MM.1S (cell line): ENCODE results near the gene SARS1.
A peak's percentile ranks its signal among the peaks of the same experiment; 100 is the strongest.

ENCODE experiments used
- DNase-seq: peaks from one replicate; pipeline ENCODE4 v3.0.0-alpha.2; 2015
- H2AFZ ChIP-seq: fragments of 300-600 bp; sonication (generic); 2 replicates; pipeline ENCODE4 v1.6.0; 2016; ENCODE audit warnings: antibody characterized with exemption, low read length
- H3F3A ChIP-seq: fragments of 300-600 bp; sonication (generic); 2 replicates; pipeline ENCODE4 v1.6.1; 2016; ENCODE audit warnings: mild to moderate bottlenecking, antibody characterized with exemption, low read length, moderate library complexity, mixed read lengths; ENCODE audit not compliant: insufficient read depth
- H3K27ac ChIP-seq: fragments of 300-600 bp; sonication (generic); 2 replicates; pipeline ENCODE4 v1.5.1; 2016; ENCODE audit warnings: mild to moderate bottlenecking, low read length
- H3K27me3 ChIP-seq: fragments of 300-600 bp; sonication (generic); replicated peaks from 2 replicates; pipeline ENCODE4 v1.6.0; 2016; ENCODE audit warnings: low read length; ENCODE audit not compliant: insufficient read depth
- H3K36me3 ChIP-seq: fragments of 300-600 bp; sonication (generic); replicated peaks from 2 replicates; pipeline ENCODE4 v1.6.1; 2016; ENCODE audit warnings: mild to moderate bottlenecking, low read length, mixed read lengths; ENCODE audit not compliant: insufficient read depth
- H3K4me1 ChIP-seq: fragments of 300-600 bp; sonication (generic); 2 replicates; pipeline ENCODE4 v1.6.1; 2016; ENCODE audit warnings: low read length, mixed read lengths
- H3K4me2 ChIP-seq: fragments of 300-600 bp; sonication (generic); 2 replicates; pipeline ENCODE4 v1.6.0; 2016; ENCODE audit warnings: low read depth, low read length
- H3K4me3 ChIP-seq: fragments of 300-600 bp; sonication (generic); 2 replicates; pipeline ENCODE4 v1.5.1; 2016; ENCODE audit warnings: low read length, mixed read lengths
- H3K79me2 ChIP-seq: fragments of 300-600 bp; sonication (generic); 2 replicates; pipeline ENCODE4 v1.6.1; 2016; ENCODE audit warnings: mixed run types, low read length, mixed read lengths
- H3K9ac ChIP-seq: fragments of 300-600 bp; sonication (generic); 2 replicates; pipeline ENCODE4 v1.6.1; 2016; ENCODE audit warnings: low read length, mixed read lengths
- H3K9me2 ChIP-seq: fragments of 300-600 bp; sonication (generic); replicated peaks from 2 replicates; pipeline ENCODE4 v1.6.1; 2016; ENCODE audit warnings: mild to moderate bottlenecking, low read length, mixed read lengths; ENCODE audit not compliant: insufficient read depth
- H3K9me3 ChIP-seq: fragments of 300-600 bp; sonication (generic); replicated peaks from 2 replicates; pipeline ENCODE4 v1.6.1; 2016; ENCODE audit warnings: mild to moderate bottlenecking, low read length, mixed read lengths; ENCODE audit not compliant: insufficient read depth
- H4K20me1 ChIP-seq: fragments of 300-600 bp; sonication (generic); 2 replicates; pipeline ENCODE4 v1.6.1; 2016; ENCODE audit warnings: mild to moderate bottlenecking, low read length, moderate library complexity, mixed read lengths; ENCODE audit not compliant: insufficient read depth
- EZH2 ChIP-seq: fragments of 300-600 bp; sonication (generic); optimal IDR thresholded peaks from 2 replicates; pipeline ENCODE3; 2017; ENCODE audit warnings: low read depth, mild to moderate bottlenecking, antibody characterized with exemption, low read length, mixed read lengths
- EZH2phosphoT487 ChIP-seq: fragments of 300-600 bp; sonication (generic); IDR thresholded peaks from 2 replicates; pipeline ENCODE4 v1.6.1; 2018; ENCODE audit warnings: antibody characterized with exemption, low read length
- TF ChIP-seq, protein P1 (sequence below): fragments of 300-600 bp; sonication (generic); IDR thresholded peaks from 2 replicates; pipeline ENCODE4 v1.5.1; 2016; ENCODE audit warnings: antibody characterized with exemption, low read length, mixed read lengths

SARS1 gene

DNA sequence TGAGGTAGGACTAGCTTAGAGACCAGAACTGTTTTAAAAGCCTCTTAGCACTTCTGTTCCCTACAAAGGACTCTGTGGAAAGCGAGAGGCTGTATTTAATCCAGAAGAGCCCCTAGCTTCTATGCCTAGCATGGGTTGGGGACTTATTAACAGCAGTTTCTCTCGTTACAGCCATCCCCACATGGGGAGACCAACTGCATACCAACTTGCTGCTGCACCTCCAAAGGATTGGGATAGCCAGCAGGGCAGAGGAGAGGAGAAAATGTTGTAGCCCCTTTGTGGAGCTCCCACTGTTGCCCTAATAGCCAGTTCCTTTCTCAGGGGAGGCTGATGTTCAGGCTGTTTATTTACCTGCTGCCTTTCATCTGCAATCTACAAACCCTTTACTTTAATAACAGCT lies 24.7 kb downstream of the SARS1 start:
- Histone ChIP-seq H3K4me1 (no peaks in the 10 kb centered on the region), H3K9me3 (no peaks in the 10 kb centered on the region), H3K9me2 (no peaks in the 10 kb centered on the region), H3K36me3 (no peaks in the 10 kb centered on the region), H3K27ac (no peak overlapping the region), H4K20me1 (no peaks in the 10 kb centered on the region), H3K4me3 (no peak overlapping the region), H3K4me2 (no peak overlapping the region), H3K27me3 (no peaks in the 10 kb centered on the region), H2AFZ (no peak overlapping the region), H3K79me2 (no peaks in the 10 kb centered on the region), H3F3A (no peaks in the 10 kb centered on the region), H3K9ac (no peak overlapping the region)
- TF ChIP-seq, protein P1, sequence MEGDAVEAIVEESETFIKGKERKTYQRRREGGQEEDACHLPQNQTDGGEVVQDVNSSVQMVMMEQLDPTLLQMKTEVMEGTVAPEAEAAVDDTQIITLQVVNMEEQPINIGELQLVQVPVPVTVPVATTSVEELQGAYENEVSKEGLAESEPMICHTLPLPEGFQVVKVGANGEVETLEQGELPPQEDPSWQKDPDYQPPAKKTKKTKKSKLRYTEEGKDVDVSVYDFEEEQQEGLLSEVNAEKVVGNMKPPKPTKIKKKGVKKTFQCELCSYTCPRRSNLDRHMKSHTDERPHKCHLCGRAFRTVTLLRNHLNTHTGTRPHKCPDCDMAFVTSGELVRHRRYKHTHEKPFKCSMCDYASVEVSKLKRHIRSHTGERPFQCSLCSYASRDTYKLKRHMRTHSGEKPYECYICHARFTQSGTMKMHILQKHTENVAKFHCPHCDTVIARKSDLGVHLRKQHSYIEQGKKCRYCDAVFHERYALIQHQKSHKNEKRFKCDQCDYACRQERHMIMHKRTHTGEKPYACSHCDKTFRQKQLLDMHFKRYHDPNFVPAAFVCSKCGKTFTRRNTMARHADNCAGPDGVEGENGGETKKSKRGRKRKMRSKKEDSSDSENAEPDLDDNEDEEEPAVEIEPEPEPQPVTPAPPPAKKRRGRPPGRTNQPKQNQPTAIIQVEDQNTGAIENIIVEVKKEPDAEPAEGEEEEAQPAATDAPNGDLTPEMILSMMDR = no peak
- DNase-seq = no peak

DNA sequence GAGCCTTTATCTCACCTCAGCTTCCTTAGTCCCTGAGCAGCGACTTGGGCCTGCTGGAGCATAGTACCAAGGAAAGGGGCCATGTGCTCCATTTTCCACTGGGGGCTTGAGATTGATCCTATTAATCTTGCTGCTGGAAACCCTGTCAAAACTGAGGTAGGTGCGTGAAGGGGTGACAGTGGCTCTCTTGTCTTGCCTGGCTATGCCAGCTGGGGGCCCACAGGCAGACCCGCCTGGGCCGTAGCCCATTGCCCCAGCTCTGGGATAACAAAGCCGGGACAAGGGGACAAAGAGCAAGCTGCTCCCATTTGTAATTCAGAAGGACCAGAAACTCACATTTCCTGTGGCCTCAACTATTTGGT lies 25.3 kb downstream of the SARS1 start:
- Histone ChIP-seq H3K27me3 (no peaks in the 10 kb centered on the region), H3K36me3 (no peaks in the 10 kb centered on the region), H3K79me2 (no peaks in the 10 kb centered on the region), H3K9ac (no peak overlapping the region), H3K9me2 (no peaks in the 10 kb centered on the region), H3K4me3 (no peak overlapping the region), H4K20me1 (no peaks in the 10 kb centered on the region), H3K4me2 (no peak overlapping the region), H3K4me1 (no peaks in the 10 kb centered on the region), H3K9me3 (no peaks in the 10 kb centered on the region), H2AFZ (no peak overlapping the region), H3F3A (no peaks in the 10 kb centered on the region), H3K27ac (no peak overlapping the region)
- TF ChIP-seq, protein P1 = no peak
- TF ChIP-seq EZH2phosphoT487 = no peak
- no peak for TF ChIP-seq EZH2
- no peak for DNase-seq

DNA sequence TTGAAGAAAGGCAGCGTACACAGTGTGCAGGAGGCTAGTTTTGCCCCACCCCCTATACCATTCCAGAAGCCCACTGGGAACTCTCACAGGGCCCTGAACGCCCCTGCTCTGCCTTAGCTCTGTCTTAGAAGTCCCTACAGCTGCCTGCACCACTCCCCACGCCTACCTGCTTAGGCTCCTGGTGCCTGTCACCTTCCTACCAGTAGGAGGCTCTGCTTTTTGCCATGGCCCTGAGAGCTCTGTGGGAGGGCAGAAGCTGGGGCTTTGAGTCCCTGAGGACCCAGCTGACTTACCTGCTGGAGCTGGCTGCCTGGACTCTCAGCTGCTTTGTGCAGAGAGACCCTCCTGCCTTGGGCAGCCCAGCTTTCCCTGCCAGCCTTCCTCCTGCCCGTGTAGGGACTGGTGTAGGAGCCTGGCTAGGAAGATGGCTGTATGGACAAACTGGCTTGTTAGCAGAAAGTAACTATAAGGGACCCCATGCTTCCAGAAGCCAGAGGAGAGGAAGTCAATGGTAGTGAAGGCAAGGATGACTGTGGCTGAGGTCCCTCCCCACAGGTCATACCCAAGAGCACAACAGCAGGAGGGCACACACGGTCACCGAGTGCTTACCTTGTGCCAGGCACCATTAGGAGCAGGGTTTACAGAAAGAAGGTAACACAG lies 25.8 kb downstream of the SARS1 start:
- DNase-seq = peak; percentile 6
- H3K79me2 ChIP-seq = no peaks in the 10 kb centered on the region
- H3K27ac ChIP-seq = no peak overlapping the region
- no peaks in the 10 kb centered on the region for H3K4me1 ChIP-seq
- H3K9me3 ChIP-seq = no peaks in the 10 kb centered on the region
- TF ChIP-seq EZH2phosphoT487 (no peak), EZH2 (no peak)
- TF ChIP-seq, protein P1 = peak; percentile 29
- H3K4me3 ChIP-seq = no peak overlapping the region
- H3K9me2 ChIP-seq = no peaks in the 10 kb centered on the region
- no peak overlapping the region for H3K4me2 ChIP-seq
- H3K27me3 ChIP-seq = no peaks in the 10 kb centered on the region
- H3F3A ChIP-seq = no peaks in the 10 kb centered on the region
- H3K9ac ChIP-seq = no peak overlapping the region
- H3K36me3 ChIP-seq = no peaks in the 10 kb centered on the region
- no peaks in the 10 kb centered on the region for H4K20me1 ChIP-seq
- H2AFZ ChIP-seq = no peak overlapping the region
